SK-N-SH (cell line): Measurements from ENCODE around the gene NT5C1A. TPM values are rescaled to one million over a fixed set of nuclear protein-coding genes. Genes with fewer than 3 reads are reported as not detected.

ENCODE experiments used
- CTCF ChIA-PET: fragments of 300-600, 350-600 bp; formaldehyde crosslinking; extraction: SDS; loops from one replicate; lab custom pipeline; 2021; lab: Yijun Ruan, JAX
- POLR2A ChIA-PET: fragments of 350-600 bp; sonication (Branson Sonifier 250); formaldehyde crosslinking; extraction: SDS; loops from one replicate; lab custom pipeline; 2020; ENCODE audit warnings: antibody characterized with exemption, inconsistent platforms; lab: Yijun Ruan, JAX
- DNase-seq: peaks from one replicate; pipeline ENCODE4 v3.0.0; 2012
- H2AFZ ChIP-seq: fragments of 200-600 bp; sonication (generic); 2 replicates; pipeline ENCODE4 v1.8.1; 2016; ENCODE audit warnings: antibody characterized with exemption, mild to moderate bottlenecking, low read depth
- H3F3A ChIP-seq: fragments of 200-600 bp; sonication (generic); replicated peaks from 2 replicates; pipeline ENCODE3; 2016; ENCODE audit warnings: antibody characterized with exemption, mild to moderate bottlenecking; ENCODE audit not compliant: insufficient read depth
- H3K27ac ChIP-seq, 2 experiments: fragments of 200-500 bp in 1 of 2; fragments of 200-600 bp in 1 of 2; sonication (Bioruptor generic) in 1 of 2; sonication (generic), shearing (Covaris generic) in 1 of 2; 2 replicates each; pipeline versions ENCODE4 v1.5.1 to v1.6.1; 2014 to 2016; ENCODE audit warnings: low read depth in 2 of 2, inconsistent platforms in 1 of 2, low read length in 1 of 2, mild to moderate bottlenecking in 1 of 2, mixed read lengths in 1 of 2
- H3K27me3 ChIP-seq: fragments of 200-600 bp; sonication (generic), shearing (Covaris generic); 2 replicates; pipeline ENCODE4 v1.6.1; 2016; ENCODE audit warnings: mixed run types; ENCODE audit not compliant: insufficient read depth
- H3K36me3 ChIP-seq, 2 experiments: fragments of 200-500 bp in 1 of 2; fragments of 200-600 bp in 1 of 2; sonication (Bioruptor generic) in 1 of 2; sonication (generic) in 1 of 2; replicated peaks in 1 of 2; 2 replicates each; pipeline versions ENCODE3 to v1.5.1; 2014 to 2016; ENCODE audit warnings: low read length in 1 of 2, mild to moderate bottlenecking in 1 of 2; ENCODE audit not compliant: insufficient read depth in 2 of 2, control insufficient read depth in 1 of 2
- H3K4me1 ChIP-seq, 2 experiments: fragments of 200-500 bp in 1 of 2; fragments of 200-600 bp in 1 of 2; sonication (Bioruptor generic) in 1 of 2; sonication (generic), shearing (Covaris generic) in 1 of 2; 2 replicates each; pipeline versions ENCODE4 v1.5.1 to v1.6.1; 2014 to 2016; ENCODE audit warnings: low read depth in 1 of 2, low read length in 1 of 2, mixed run types in 1 of 2; ENCODE audit not compliant: insufficient read depth in 2 of 2, control insufficient read depth in 1 of 2
- H3K4me2 ChIP-seq: fragments of 200-600 bp; sonication (generic), shearing (Covaris generic); 2 replicates; pipeline ENCODE4 v1.6.1; 2017; ENCODE audit warnings: mixed run types
- H3K4me3 ChIP-seq, 2 experiments: fragments of 200-500 bp in 1 of 2; fragments of 200-600 bp in 1 of 2; sonication (Bioruptor generic) in 1 of 2; sonication (generic), shearing (Covaris generic) in 1 of 2; 2 replicates each; pipeline versions ENCODE4 v1.5.1 to v1.8.1; 2014 to 2016; ENCODE audit warnings: low read depth in 2 of 2, inconsistent platforms in 1 of 2, low read length in 1 of 2, mild to moderate bottlenecking in 1 of 2, mixed read lengths in 1 of 2, moderate library complexity in 1 of 2
- H3K79me2 ChIP-seq: fragments of 200-600 bp; sonication (generic); 2 replicates; pipeline ENCODE4 v1.8.1; 2017; ENCODE audit warnings: mild to moderate bottlenecking; ENCODE audit not compliant: insufficient read depth
- H3K9ac ChIP-seq: fragments of 200-600 bp; sonication (generic); 2 replicates; pipeline ENCODE4 v1.6.1; 2017; ENCODE audit warnings: mixed run types
- H3K9me2 ChIP-seq: fragments of 200-600 bp; sonication (generic); 2 replicates; pipeline ENCODE4 v1.6.1; 2017; ENCODE audit warnings: mixed run types
- H3K9me3 ChIP-seq: fragments of 200-600 bp; sonication (generic); 2 replicates; pipeline ENCODE4 v1.6.1; 2017; ENCODE audit warnings: mixed run types, mild to moderate bottlenecking, moderate library complexity
- H4K20me1 ChIP-seq: fragments of 200-600 bp; sonication (generic); 2 replicates; pipeline ENCODE4 v1.6.1; 2017; ENCODE audit warnings: mild to moderate bottlenecking, mixed run types; ENCODE audit not compliant: insufficient read depth
- ELF1 ChIP-seq: IDR thresholded peaks from 2 replicates; pipeline ENCODE4 v1.4.0; 2012
- FOXM1 ChIP-seq: IDR thresholded peaks from 2 replicates; pipeline ENCODE4 v1.4.0; 2012; ENCODE audit warnings: low read depth, mild to moderate bottlenecking
- GATA2 ChIP-seq: sonication (generic); formaldehyde crosslinking; IDR thresholded peaks from 2 replicates; pipeline ENCODE4 v1.5.0; 2020; ENCODE audit warnings: mild to moderate bottlenecking, missing genetic modification reagents
- JUND ChIP-seq: IDR thresholded peaks from 2 replicates; pipeline ENCODE4 v1.4.0; 2012
- NFIC ChIP-seq: IDR thresholded peaks from 2 replicates; pipeline ENCODE4 v1.4.0; 2012; ENCODE audit warnings: borderline replicate concordance
- RCOR1 ChIP-seq: fragments of 150-350 bp; IDR thresholded peaks from 2 replicates; pipeline ENCODE4 v1.6.1; 2017; ENCODE audit warnings: antibody characterized with exemption, low read length
- RXRA ChIP-seq: IDR thresholded peaks from 2 replicates; pipeline ENCODE4 v1.4.0; 2012; ENCODE audit warnings: low read depth, mild to moderate bottlenecking, borderline replicate concordance
- TEAD4 ChIP-seq: IDR thresholded peaks from 2 replicates; pipeline ENCODE4 v1.4.0; 2012; ENCODE audit warnings: mild to moderate bottlenecking, borderline replicate concordance; ENCODE audit not compliant: insufficient read depth
- ZBTB33 ChIP-seq: IDR thresholded peaks from 2 replicates; pipeline ENCODE4 v1.4.0; 2012; ENCODE audit warnings: low read depth, borderline replicate concordance
- WGBS: methylation state at CpG from one replicate; pipeline ENCODE4 v1.1.6; 2017; ENCODE audit warnings: low lambda C conversion rate; 5-methylcytosine and 5-hydroxymethylcytosine counted together
- polyA plus RNA-seq, 3 experiments: library from polyadenylated mRNA; depleted of rRNA; stranded (reverse); fragments of >200 nt; gene quantifications; 2 replicates each; pipeline ENCODE4 v1.2.3, GENCODE V29; 2012
- TF ChIP-seq, protein P1 (sequence below): fragments of 150-350 bp; IDR thresholded peaks from 2 replicates; pipeline ENCODE4 v1.6.1; 2016; ENCODE audit warnings: mild to moderate bottlenecking, low read depth, low read length

NT5C1A gene
- polyA plus RNA-seq, 1 of the 3 experiments (the other 2 are of a cell fraction) = 0.12 TPM

- POLR2A ChIA-PET = no interaction called here
- 32% methylated on average over 2 of the region's 2 CpGs for WGBS
- no peaks in the 10 kb centered on the region for H3K9me3 ChIP-seq
- no peak for DNase-seq
- no peaks in the 10 kb centered on the region for H3F3A ChIP-seq
- H2AFZ ChIP-seq = no peak overlapping the region
- no peaks in the 10 kb centered on the region for H4K20me1 ChIP-seq
- CTCF ChIA-PET = interaction anchor here (1.3 to 10.1 kb wide), 2 partner anchors 23 to 72 kb away, joined by 3 to 71 read pairs; no protein-coding TSS in a partner anchor
- H3K79me2 ChIP-seq = no peaks in the 10 kb centered on the region
- peaks cover 11% of the 10 kb centered on the region; the same call in 1 of the 2 replicates for H3K27me3 ChIP-seq
- no peaks in the 10 kb centered on the region for H3K9me2 ChIP-seq
- no peak overlapping the region for H3K27ac ChIP-seq
- H3K9ac ChIP-seq = no peak overlapping the region
- H3K36me3 ChIP-seq = no peaks in the 10 kb centered on the region
- H3K4me1 ChIP-seq = peaks cover 0 to 2% of the 10 kb centered on the region in 2 experiments; a peak in 1 of 4 replicates
- H3K4me3 ChIP-seq = no peak overlapping the region
- H3K4me2 ChIP-seq = no peak overlapping the region
- TF ChIP-seq GATA2 = no peak
- no peak for TF ChIP-seq ELF1
- TF ChIP-seq NFIC = no peak
These were observed 7.0 kb upstream of the NT5C1A start for GRCh38 chr1:39678889-39679288.

DNA sequence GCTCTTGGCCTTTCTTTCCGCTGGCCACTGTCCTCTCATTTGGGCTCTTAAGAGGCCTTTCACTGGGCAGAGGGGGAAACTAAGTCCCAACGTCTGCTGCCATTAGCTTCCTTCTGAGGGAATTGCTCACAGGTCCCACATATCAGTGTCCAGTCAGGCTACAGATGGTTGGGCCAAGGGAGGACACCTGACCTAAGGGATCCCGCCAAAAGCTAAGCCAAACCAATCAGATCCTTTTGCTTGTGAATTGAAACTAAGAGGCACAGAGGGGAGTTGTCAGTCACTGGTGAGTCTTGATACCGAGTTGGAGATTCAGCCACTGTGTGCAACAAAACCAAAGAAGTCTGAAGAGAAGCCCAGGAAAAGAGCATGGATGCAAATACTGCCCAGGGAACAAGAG is 5.7 kb upstream of the NT5C1A start:
- TF ChIP-seq RXRA = no peak
- no peak overlapping the region for H3K4me2 ChIP-seq
- no peaks in the 10 kb centered on the region for H3K79me2 ChIP-seq
- H3K4me3 ChIP-seq = no peak overlapping the region
- no peak overlapping the region for H3K9ac ChIP-seq
- no peaks in the 10 kb centered on the region for H3K9me3 ChIP-seq
- H2AFZ ChIP-seq = no peak overlapping the region
- no peak for DNase-seq
- ChIA-PET CTCF (interaction anchor here (0.8 to 10.1 kb wide), 4 partner anchors 15 to 24 kb away, joined by 3 to 71 read pairs (median 4); no protein-coding TSS in a partner anchor), POLR2A (no interaction called here)
- no peaks in the 10 kb centered on the region for H3F3A ChIP-seq
- WGBS = 65% methylated on average over 4 of the region's 4 CpGs
- no peaks in the 10 kb centered on the region for H3K9me2 ChIP-seq
- H3K36me3 ChIP-seq = no peaks in the 10 kb centered on the region
- no peaks in the 10 kb centered on the region for H4K20me1 ChIP-seq
- no peak overlapping the region for H3K27ac ChIP-seq
- peaks cover 11% of the 10 kb centered on the region; the same call in 1 of the 2 replicates for H3K27me3 ChIP-seq
- H3K4me1 ChIP-seq = peaks cover 0 to 6% of the 10 kb centered on the region in 2 experiments; a peak in 1 of 4 replicates

- Histone ChIP-seq H3K9me3 (no peaks in the 10 kb centered on the region), H3K4me3 (no peak overlapping the region), H3K36me3 (no peaks in the 10 kb centered on the region), H3K4me1 (peaks cover 0 to 11% of the 10 kb centered on the region in 2 experiments; a peak in 1 of 4 replicates), H3K27ac (no peak overlapping the region), H4K20me1 (no peaks in the 10 kb centered on the region), H2AFZ (no peak overlapping the region), H3K79me2 (no peaks in the 10 kb centered on the region), H3K27me3 (peaks cover 7% of the 10 kb centered on the region; the same call in 1 of the 2 replicates), H3F3A (no peaks in the 10 kb centered on the region), H3K4me2 (no peak overlapping the region), H3K9ac (no peak overlapping the region), H3K9me2 (no peaks in the 10 kb centered on the region)
- WGBS = 75% methylated on average over 5 of the region's 6 CpGs
- ChIA-PET CTCF (interaction anchor here (1.0 to 10.1 kb wide), 4 partner anchors 15 to 24 kb away, joined by 3 to 71 read pairs (median 4); no protein-coding TSS in a partner anchor), POLR2A (no interaction called here)
- no peak for DNase-seq
- TF ChIP-seq TEAD4 = no peak
- no peak for TF ChIP-seq FOXM1
- TF ChIP-seq, protein P1, sequence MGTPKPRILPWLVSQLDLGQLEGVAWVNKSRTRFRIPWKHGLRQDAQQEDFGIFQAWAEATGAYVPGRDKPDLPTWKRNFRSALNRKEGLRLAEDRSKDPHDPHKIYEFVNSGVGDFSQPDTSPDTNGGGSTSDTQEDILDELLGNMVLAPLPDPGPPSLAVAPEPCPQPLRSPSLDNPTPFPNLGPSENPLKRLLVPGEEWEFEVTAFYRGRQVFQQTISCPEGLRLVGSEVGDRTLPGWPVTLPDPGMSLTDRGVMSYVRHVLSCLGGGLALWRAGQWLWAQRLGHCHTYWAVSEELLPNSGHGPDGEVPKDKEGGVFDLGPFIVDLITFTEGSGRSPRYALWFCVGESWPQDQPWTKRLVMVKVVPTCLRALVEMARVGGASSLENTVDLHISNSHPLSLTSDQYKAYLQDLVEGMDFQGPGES = no peak
- no peak for TF ChIP-seq JUND
- no peak for TF ChIP-seq ELF1
- no peak for TF ChIP-seq ZBTB33
- TF ChIP-seq RCOR1 = no peak
These were observed 5.1 kb upstream of the NT5C1A start for GRCh38 chr1:39676948-39677548.
